PC-3 (cell line): Measurements from ENCODE around the gene USF2. TPM values are rescaled to one million over a fixed set of nuclear protein-coding genes. Genes with fewer than 3 reads are reported as not detected.
"Not testable (repeated sequence)": the region's sequence is repeated elsewhere in the genome, so short reads cannot be mapped to it uniquely, and the experiment has no call there.

Experiments used
- ATAC-seq: fragments of 200-7000 bp; cut with Tn5 transposase; 2 replicates; pipeline ENCODE4 v1.9.1; 2020; ENCODE audit warnings: mild to moderate bottlenecking, moderate library complexity
- BruUV-seq: library from RNA; stranded (reverse); fragments of 400-500 nt; replicated peaks from 2 replicates; lab custom pipeline; 2021; lab: Mats Ljungman, UMichigan
- CTCF ChIA-PET: fragments of 300-600 bp; sonication (Branson Sonifier 250); formaldehyde crosslinking; loops from one replicate; lab custom pipeline; 2022; ENCODE audit warnings: antibody characterized with exemption; lab: Charles Lee
- POLR2A ChIA-PET: fragments of 300-600 bp; sonication (Branson Sonifier 250); formaldehyde crosslinking; loops from one replicate; lab custom pipeline; 2022; ENCODE audit warnings: antibody characterized with exemption; ENCODE audit not compliant: unreplicated experiment; lab: Charles Lee
- DNase-seq: peaks from one replicate; pipeline ENCODE4 v3.0.0-alpha.2; 2015
- H2AFZ ChIP-seq: fragments of 300-600 bp; sonication (generic); 2 replicates; pipeline ENCODE4 v1.6.0; 2016; ENCODE audit warnings: antibody characterized with exemption, low read length
- H3F3A ChIP-seq: fragments of 300-600 bp; sonication (generic); one replicate; pipeline ENCODE4 v1.6.0; 2017; ENCODE audit warnings: antibody characterized with exemption, low read length, control low read depth, mild to moderate bottlenecking; ENCODE audit not compliant: unreplicated experiment
- H3K27ac ChIP-seq: fragments of 300-600 bp; sonication (generic); 2 replicates; pipeline ENCODE4 v1.5.1; 2016; ENCODE audit warnings: mild to moderate bottlenecking, low read length
- H3K27me3 ChIP-seq: fragments of 300-600 bp; sonication (generic); 2 replicates; pipeline ENCODE4 v1.6.1; 2016; ENCODE audit warnings: low read length, mixed read lengths
- H3K36me3 ChIP-seq: fragments of 300-600 bp; sonication (generic); 2 replicates; pipeline ENCODE4 v1.6.1; 2016; ENCODE audit warnings: low read depth, mixed run types, low read length, mixed read lengths
- H3K4me1 ChIP-seq: fragments of 300-600 bp; sonication (generic); 2 replicates; pipeline ENCODE4 v1.5.1; 2016; ENCODE audit warnings: low read length; ENCODE audit not compliant: insufficient read depth
- H3K4me2 ChIP-seq: fragments of 300-600 bp; sonication (generic); 2 replicates; pipeline ENCODE4 v1.6.0; 2016; ENCODE audit warnings: low read length
- H3K4me3 ChIP-seq: fragments of 300-600 bp; sonication (generic); 2 replicates; pipeline ENCODE4 v1.5.1; 2016; ENCODE audit warnings: mild to moderate bottlenecking, low read length, mixed read lengths
- H3K79me2 ChIP-seq: fragments of 300-600 bp; sonication (generic); 2 replicates; pipeline ENCODE4 v1.6.1; 2017; ENCODE audit warnings: low read length, mixed read lengths
- H3K9ac ChIP-seq: fragments of 300-600 bp; sonication (generic); 2 replicates; pipeline ENCODE4 v1.6.0; 2016; ENCODE audit warnings: mild to moderate bottlenecking, low read length
- H3K9me2 ChIP-seq: fragments of 300-600 bp; sonication (generic); replicated peaks from 2 replicates; pipeline ENCODE4 v1.6.1; 2016; ENCODE audit warnings: mixed run types, low read length, mixed read lengths
- H3K9me3 ChIP-seq: fragments of 300-600 bp; sonication (generic); 2 replicates; pipeline ENCODE4 v1.6.1; 2016; ENCODE audit warnings: low read length, mixed read lengths
- H4K20me1 ChIP-seq: fragments of 300-600 bp; sonication (generic); 2 replicates; pipeline ENCODE4 v1.6.1; 2016; ENCODE audit warnings: low read length, mixed read lengths
- CTCF ChIP-seq: fragments of 300-600 bp; sonication (generic); conservative IDR thresholded peaks from 2 replicates; pipeline ENCODE4 v1.5.1; 2017; ENCODE audit warnings: antibody characterized with exemption, low read depth, mild to moderate bottlenecking, low read length
- EZH2 ChIP-seq: fragments of 300-600 bp; sonication (generic); IDR thresholded peaks from one replicate; pipeline ENCODE4 v1.6.1; 2017; ENCODE audit warnings: antibody characterized with exemption, mild to moderate bottlenecking, low read length; ENCODE audit not compliant: unreplicated experiment
- EZH2phosphoT487 ChIP-seq: fragments of 300-600 bp; sonication (generic); IDR thresholded peaks from 2 replicates; pipeline ENCODE4 v1.6.1; 2018; ENCODE audit warnings: mild to moderate bottlenecking, antibody characterized with exemption, low read length, borderline replicate concordance
- intact Hi-C: fragments of 100-400 bp; cut with micrococcal nuclease; formaldehyde crosslinking; loops from 2 replicates; pipeline ENCODE4 v1.9.0; 2023
- total RNA-seq: library from RNA; depleted of rRNA; stranded (reverse); fragments of >200 nt; gene quantifications from 2 replicates; pipeline ENCODE4 v1.2.3, GENCODE V29; 2014

USF2 gene
- total RNA-seq, 1 experiment from 2014 or later: 102 TPM

GRCh38 chr19:35284153-35285094, 15.7 kb downstream of the USF2 start:
- no peaks in the 10 kb centered on the region for H3F3A ChIP-seq
- H3K4me2 ChIP-seq: no peak overlapping the region
- H3K4me1 ChIP-seq: no peaks in the 10 kb centered on the region
- no peak overlapping the region for H3K4me3 ChIP-seq
- no peaks in the 10 kb centered on the region for H3K9me3 ChIP-seq
- no peaks in the 10 kb centered on the region for H3K9me2 ChIP-seq
- TF ChIP-seq CTCF (no peak), EZH2phosphoT487 (no peak), EZH2 (no peak)
- no peak overlapping the region for H3K9ac ChIP-seq
- POLR2A ChIA-PET: no interaction called here
- H2AFZ ChIP-seq: no peak overlapping the region
- DNase-seq (no peak), ATAC-seq (no peak)
- no TSS peak for BruUV-seq
- no peaks in the 10 kb centered on the region for H3K27me3 ChIP-seq
- intact Hi-C loops: no loop called here
- H4K20me1 ChIP-seq: no peaks in the 10 kb centered on the region
- no peaks in the 10 kb centered on the region for H3K36me3 ChIP-seq
- CTCF ChIA-PET: no interaction called here
- no peak overlapping the region for H3K27ac ChIP-seq
- no peaks in the 10 kb centered on the region for H3K79me2 ChIP-seq

- H3K27ac ChIP-seq: no peak overlapping the region
- H2AFZ ChIP-seq: no peak overlapping the region
- ChIA-PET CTCF (no interaction called here), POLR2A (no interaction called here)
- no peak for DNase-seq
- H3K27me3 ChIP-seq: no peaks in the 10 kb centered on the region
- no TSS peak for BruUV-seq
- H3K4me3 ChIP-seq: no peak overlapping the region
- H3K9me3 ChIP-seq: no peaks in the 10 kb centered on the region
- no peaks in the 10 kb centered on the region for H3K4me1 ChIP-seq
- H3K79me2 ChIP-seq: no peaks in the 10 kb centered on the region
- H3K36me3 ChIP-seq: no peaks in the 10 kb centered on the region
- no peak overlapping the region for H3K4me2 ChIP-seq
- TF ChIP-seq EZH2phosphoT487: no peak
- no peak for TF ChIP-seq EZH2
- no peak for TF ChIP-seq CTCF
- H3K9ac ChIP-seq: no peak overlapping the region
- H3F3A ChIP-seq: no peaks in the 10 kb centered on the region
- no peaks in the 10 kb centered on the region for H3K9me2 ChIP-seq
- no peak for ATAC-seq
- intact Hi-C loops: no loop called here
- H4K20me1 ChIP-seq: no peaks in the 10 kb centered on the region
Observed at GRCh38 chr19:35285095-35285449, 16.3 kb downstream of the USF2 start.

- H4K20me1 ChIP-seq, H3K4me3 ChIP-seq, H3K36me3 ChIP-seq, H3K27me3 ChIP-seq, H3K9me3 ChIP-seq, H3K4me2 ChIP-seq, POLR2A ChIA-PET, CTCF ChIA-PET, ATAC-seq, intact Hi-C loops, H3F3A ChIP-seq, H3K9me2 ChIP-seq, H3K27ac ChIP-seq, DNase-seq, BruUV-seq, H3K4me1 ChIP-seq, H3K9ac ChIP-seq, H2AFZ ChIP-seq, H3K79me2 ChIP-seq: not testable (repeated sequence)
Observed at GRCh38 chr19:35285465-35285864, 16.7 kb downstream of the USF2 start.

- H4K20me1 ChIP-seq, CTCF ChIA-PET, POLR2A ChIA-PET, BruUV-seq, H3K4me2 ChIP-seq, H3K9me3 ChIP-seq, H3K36me3 ChIP-seq, intact Hi-C loops, H3K9ac ChIP-seq, H2AFZ ChIP-seq, H3K27me3 ChIP-seq, DNase-seq, H3F3A ChIP-seq, H3K4me1 ChIP-seq, ATAC-seq, H3K79me2 ChIP-seq, H3K9me2 ChIP-seq, H3K4me3 ChIP-seq, H3K27ac ChIP-seq: not testable (repeated sequence)
Observed at GRCh38 chr19:35286101-35286500, 17.3 kb downstream of the USF2 start.
